Stimulated activated CD4-positive, alpha-beta T cell treated with anti-CD3 and anti-CD28 coated beads, Interleukin-12 subunit alpha, Interleukin-12 subunit beta, amount 100 ng/mL, for 24 hours (primary cell): ENCODE results near the gene HORMAD2.

ENCODE experiments used
- DNase-seq, 2 experiments: peaks; one replicate each; pipeline ENCODE4 v3.0.0-alpha.2; 2020; ENCODE audit warnings: low read depth in 2 of 2

Gene HORMAD2

GRCh38 chr22:30105483-30105882, 25.2 kb downstream of the HORMAD2 start:
- no peak for DNase-seq

- no peak for DNase-seq
Observed at GRCh38 chr22:30113494-30113893, 33.2 kb downstream of the HORMAD2 start.

- no peak for DNase-seq
Observed at GRCh38 chr22:30114361-30114760, 34.1 kb downstream of the HORMAD2 start.

GRCh38 chr22:30115705-30116104, 35.4 kb downstream of the HORMAD2 start:
- no peak for DNase-seq

GRCh38 chr22:30116362-30117117, 36.3 kb downstream of the HORMAD2 start:
- DNase-seq: no peak

- no peak for DNase-seq
Observed at GRCh38 chr22:30117256-30117655, 37.0 kb downstream of the HORMAD2 start.

GRCh38 chr22:30118291-30118690, 38.0 kb downstream of the HORMAD2 start:
- DNase-seq: no peak

GRCh38 chr22:30121960-30122359, 41.7 kb downstream of the HORMAD2 start:
- no peak for DNase-seq

GRCh38 chr22:30123463-30123862, 43.2 kb downstream of the HORMAD2 start:
- DNase-seq: no peak

- DNase-seq: no peak
Observed at GRCh38 chr22:30127749-30128166, 47.5 kb downstream of the HORMAD2 start.

GRCh38 chr22:30128511-30128910, 48.2 kb downstream of the HORMAD2 start:
- no peak for DNase-seq

GRCh38 chr22:30129636-30130035, 49.4 kb downstream of the HORMAD2 start:
- no peak for DNase-seq

- no peak for DNase-seq
Observed at GRCh38 chr22:30132290-30132996, 52.2 kb downstream of the HORMAD2 start.

GRCh38 chr22:30140414-30140813, 60.1 kb downstream of the HORMAD2 start:
- DNase-seq: no peak

GRCh38 chr22:30143265-30143664, 63.0 kb downstream of the HORMAD2 start:
- DNase-seq: no peak

- DNase-seq: no peak
Observed at GRCh38 chr22:30144391-30144790, 64.1 kb downstream of the HORMAD2 start.

- DNase-seq: no peak
Observed at GRCh38 chr22:30150212-30150611, 69.9 kb downstream of the HORMAD2 start.

- no peak for DNase-seq
Observed at GRCh38 chr22:30158277-30158676, 78.0 kb downstream of the HORMAD2 start.

- no peak for DNase-seq
Observed at GRCh38 chr22:30158744-30159500, 78.7 kb downstream of the HORMAD2 start.

- DNase-seq: no peak
Observed at GRCh38 chr22:30159561-30160353, 79.5 kb downstream of the HORMAD2 start.

GRCh38 chr22:30161051-30161469, 80.8 kb downstream of the HORMAD2 start:
- no peak for DNase-seq

GRCh38 chr22:30167296-30167695, 87.0 kb downstream of the HORMAD2 start:
- DNase-seq: no peak
